Skin of body (tissue), 3 donors: ENCODE measurements around the gene TXN2. TPM values are rescaled to one million over a fixed set of nuclear protein-coding genes. Genes with fewer than 3 reads are reported as not detected.
A peak's percentile ranks its signal among the peaks of the same experiment; 100 is the strongest.
"Not testable (repeated sequence)": the region's sequence is repeated elsewhere in the genome, so short reads cannot be mapped to it uniquely, and the experiment has no call there.

ENCODE experiments used
- DNase-seq: peaks from one replicate; lab custom pipeline; 2025; lab: John Stamatoyannopoulos, UW
- small RNA-seq: library from RNA; depleted of rRNA; stranded (forward); fragments of <200 nt; gene quantifications from one replicate; pipeline ENCODE3, GENCODE V24; 2014; ENCODE audit warnings: low replicate concordance
- total RNA-seq: library from RNA; depleted of rRNA; stranded (reverse); fragments of >200 nt; gene quantifications from one replicate; pipeline ENCODE4 v1.2.3, GENCODE V29; 2014

The TXN2 gene
- total RNA-seq, 1 donor from 2014 or later: 20.2 TPM

DNA sequence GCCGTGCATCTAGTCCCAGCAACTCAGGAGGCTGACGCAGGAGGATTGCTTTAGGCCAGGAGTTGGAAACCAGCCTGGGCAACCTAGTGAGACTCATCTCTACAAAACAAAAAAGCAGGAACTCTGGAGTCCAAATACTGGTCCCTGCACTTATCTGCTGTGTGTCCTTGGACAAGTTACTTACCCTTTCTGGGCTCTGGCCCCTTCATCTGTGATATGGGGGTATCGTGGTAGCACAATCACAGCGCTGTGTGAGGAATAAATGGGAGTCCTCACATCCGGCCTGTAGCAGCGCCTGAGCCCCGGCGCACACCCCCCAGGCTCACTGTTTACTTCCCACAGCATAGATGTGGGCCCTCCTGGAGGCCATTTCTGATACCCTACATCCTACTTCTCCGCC, 49.5 kb downstream of the TXN2 start:
- DNase-seq: no peak

DNA sequence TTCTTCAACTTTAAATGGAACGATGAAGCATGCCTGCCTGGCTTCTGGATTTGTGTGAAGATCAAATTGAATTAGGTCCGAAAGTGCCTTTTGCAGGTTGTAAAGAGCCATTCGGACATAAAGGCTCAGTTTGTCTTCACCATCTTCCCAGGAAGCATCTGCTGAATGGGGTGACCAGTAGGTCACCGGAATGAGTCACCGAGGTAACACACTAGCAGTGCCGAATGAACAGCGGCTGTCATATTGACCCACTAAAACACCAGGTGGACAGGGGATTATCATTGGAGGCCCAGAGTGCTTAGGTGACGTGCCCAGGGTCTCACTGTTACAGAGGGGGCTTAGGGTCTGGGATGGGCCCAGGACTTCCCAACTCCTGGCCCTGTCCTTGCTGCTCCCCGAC, 50.6 kb downstream of the TXN2 start:
- no peak for DNase-seq

DNA sequence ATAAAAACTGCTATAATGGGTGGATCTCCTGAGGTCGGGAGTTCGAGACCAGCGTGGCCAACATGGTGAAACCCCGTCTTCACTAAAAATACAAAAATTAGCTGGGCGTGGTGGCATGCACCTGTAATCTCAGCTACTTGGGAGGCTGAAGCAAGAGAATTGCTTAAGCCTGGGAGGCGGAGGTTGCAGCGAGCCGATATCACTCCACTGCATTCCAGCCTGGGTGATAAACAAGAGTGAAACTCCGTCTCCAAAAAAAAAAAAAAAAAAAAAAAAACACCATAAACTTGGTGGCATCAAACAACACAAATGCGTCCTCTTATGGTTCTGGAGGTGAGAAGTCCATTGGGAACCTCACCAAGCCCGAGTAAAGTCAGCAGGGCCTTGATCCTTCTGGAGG, 53.5 kb downstream of the TXN2 start:
- DNase-seq: not testable (repeated sequence)

DNA sequence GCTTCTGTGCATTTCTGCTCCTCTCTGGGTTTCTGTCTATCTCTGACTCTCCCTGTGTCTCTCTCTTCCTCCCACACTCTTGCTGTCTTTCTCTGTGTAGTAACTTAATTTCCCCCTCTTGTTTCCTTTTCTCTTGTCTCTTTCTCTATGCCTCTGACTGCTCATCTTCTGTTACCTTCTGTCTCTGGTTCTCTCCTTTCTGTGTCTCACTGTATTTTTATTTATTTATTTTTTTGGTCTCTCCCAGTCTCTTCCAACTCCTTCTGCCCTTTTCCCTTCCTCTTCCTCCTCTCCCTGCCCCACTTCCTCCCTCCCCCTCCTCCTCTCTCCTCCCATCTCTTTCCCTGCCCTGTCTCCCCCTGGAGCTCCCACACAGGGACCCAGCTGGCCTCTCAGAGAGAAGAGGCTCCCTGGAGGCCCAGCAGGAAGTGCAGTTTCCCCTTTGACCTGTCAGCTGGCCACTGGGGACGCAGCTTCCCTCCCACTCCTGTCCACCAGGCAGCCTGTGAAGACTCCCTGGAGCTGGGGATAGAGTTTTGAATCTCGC, 55.4 kb downstream of the TXN2 start:
- DNase-seq: peak; percentile 33

DNA sequence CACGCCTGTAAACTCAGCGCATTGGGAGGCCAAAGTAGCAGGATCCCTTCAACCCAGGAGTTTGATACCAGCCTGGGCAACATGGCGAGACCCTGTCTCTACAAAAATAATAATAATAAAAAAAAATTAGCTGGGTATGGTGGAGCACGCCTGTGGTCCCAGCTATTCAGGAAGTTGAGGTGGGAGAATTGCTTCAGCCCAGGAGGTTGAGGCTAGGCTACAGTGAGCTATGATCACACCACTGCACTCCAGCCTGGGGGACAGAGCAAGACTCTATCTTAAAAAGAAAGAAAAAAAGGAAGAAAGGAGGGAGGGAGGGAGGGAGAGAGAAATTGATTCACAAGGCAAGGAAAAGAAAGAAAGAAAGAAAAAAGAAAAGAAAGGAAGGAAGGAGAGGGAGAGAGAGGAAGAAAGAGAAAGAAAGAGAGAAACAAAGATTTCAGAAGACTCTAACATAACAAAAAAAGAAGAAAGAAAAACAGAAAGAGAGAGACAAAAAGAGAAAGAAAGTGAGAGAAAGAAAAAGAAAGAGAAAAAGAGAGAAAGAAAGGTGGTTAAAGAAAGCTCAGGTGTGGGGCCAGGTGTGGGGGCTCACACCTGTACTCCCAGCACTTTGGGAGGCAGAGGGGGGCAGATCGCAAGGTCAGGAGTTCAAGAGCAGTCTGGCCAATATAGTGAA, 56.4 kb downstream of the TXN2 start:
- no peak for DNase-seq

DNA sequence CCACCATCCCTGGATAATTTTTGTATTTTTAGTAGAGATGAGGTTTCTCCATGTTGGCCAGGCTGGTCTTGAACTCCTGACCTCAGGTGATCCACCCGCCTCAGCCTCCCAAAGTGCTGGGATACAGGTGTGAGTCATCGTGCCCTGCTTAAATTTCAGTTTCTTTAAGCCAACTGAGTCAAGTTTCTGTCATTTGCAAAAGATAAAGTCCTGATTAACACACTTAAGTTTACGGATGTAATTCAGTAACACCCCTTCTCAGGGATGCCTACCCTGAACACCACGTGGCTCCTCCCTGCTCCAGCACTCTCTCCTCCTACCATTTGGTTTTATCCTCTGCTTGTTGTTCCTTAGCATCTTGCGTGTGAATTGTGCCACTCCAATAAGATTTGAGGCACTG, 57.0 kb downstream of the TXN2 start:
- DNase-seq: not testable (repeated sequence)

DNA sequence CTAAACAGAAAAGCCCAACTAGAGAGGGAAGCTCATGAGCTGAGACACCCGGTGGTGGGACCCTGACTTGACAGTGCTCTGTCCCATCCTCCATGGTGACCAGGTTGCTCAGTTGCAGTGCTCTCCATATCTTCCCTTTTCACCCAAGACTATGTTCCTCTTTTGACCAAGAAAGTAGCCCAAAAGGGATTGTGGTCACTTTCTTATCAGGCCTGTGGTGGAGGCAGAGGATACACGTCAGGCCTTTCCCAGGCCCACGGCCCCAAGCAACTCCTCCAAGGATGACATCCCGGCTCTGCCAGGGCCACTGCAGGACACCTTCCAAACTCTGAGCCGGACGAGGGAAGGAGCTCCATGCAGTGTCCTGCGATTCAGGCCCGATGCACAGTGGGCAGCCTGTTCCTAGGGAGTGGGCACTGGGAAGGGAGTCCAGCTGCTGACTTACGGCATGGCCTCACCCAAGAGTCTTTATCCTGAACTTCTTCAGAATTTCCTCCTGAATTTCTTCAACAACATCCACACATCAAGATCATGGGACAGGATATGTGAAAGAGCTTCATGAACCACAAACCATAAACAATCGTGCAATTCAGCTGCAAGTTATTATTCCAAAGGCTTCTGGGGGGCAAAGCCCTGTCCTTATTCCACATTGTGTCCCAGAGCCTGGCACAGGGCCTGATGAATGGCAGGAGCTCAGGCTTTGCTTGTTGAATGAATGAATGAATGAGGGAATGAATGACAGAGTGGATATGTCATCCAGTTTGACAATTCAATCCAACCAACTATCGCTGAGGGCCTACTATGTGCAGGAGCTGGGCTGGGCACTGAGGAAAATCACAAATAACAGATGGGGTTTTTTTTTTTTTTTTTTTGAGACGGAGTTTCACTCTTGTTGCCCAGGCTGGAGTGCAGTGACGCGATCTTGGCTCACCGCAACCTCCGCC, 57.7 kb downstream of the TXN2 start:
- DNase-seq: no peak

DNA sequence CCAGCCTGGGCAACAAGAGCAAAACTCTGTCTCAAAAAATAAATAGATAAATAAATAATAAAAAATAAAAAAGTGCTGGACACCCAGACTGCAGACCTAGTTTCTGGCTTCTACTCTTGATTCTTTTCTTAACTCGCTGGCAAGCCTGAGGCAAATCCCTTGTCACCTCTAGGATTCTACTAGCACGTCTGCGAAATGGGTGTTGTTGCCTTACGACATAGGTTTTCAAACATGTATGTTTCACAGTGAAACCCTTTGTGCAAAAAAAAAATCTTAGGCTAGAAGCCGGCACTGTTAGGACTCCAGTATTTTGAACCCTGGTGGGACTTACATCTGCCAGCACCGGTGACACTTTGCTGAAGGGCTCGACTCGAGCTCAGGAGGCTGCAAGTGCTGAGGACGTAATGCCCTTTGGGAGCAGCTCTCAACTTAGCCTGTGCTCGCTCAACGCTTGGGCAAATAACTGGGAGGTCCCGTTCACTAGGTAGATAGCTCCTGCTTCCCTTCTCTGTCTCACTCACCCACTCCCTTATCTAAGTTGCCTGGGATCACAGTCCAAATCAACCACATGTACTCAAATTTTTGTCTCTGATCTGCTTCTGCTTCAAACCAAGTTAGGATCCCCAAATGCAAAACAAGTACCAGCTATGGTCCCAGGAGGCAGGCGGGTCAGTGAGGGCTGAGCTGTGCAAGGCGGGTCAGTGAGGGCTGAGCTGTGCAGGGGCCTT, 59.0 kb downstream of the TXN2 start:
- DNase-seq: no peak

DNA sequence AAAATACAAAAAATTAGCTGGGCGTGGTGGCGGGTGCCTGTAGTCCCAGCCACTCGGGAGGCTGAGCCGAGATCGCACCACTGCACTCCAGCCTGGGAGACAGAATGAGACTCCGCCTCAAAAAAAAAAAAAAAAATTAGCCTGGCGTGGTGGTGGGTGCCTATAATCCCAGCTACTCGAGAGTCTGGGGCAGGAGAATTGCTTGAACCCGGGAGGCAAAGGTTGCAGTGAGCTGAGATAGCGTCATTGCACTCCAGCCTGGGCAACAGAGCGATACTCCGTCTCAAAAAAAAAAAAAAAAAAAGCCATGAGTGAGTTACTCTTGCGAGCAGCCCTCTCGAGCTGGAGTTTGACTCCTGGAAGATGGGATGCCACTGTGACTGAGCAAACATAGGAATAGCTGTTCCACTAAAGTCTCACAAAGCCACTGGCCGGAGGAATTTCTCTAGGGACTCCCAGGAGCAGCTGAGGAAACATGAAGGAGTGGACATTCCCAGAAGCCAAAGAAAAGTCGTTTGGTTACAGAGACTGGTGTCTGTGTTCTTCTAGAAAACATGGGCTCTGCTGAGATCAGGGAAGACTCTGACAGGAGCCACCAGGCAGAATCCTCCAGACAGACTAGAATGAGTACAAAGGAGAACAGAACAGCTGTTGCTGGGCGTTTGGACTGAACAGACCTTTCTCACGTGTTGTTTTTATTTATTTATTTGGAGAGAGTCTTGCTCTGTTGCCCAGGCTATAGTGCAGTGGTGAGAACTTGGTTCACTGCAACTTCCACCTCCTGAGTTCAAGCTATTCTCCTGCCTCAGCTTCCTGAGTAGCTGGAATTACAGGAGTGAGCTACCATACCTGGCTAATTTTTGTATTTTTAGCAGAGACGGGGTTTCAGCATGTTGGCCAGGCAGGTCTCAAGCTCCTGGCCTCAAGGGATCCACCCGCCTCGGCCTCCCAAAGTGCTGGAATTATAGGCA, 61.2 kb downstream of the TXN2 start:
- DNase-seq: no peak

DNA sequence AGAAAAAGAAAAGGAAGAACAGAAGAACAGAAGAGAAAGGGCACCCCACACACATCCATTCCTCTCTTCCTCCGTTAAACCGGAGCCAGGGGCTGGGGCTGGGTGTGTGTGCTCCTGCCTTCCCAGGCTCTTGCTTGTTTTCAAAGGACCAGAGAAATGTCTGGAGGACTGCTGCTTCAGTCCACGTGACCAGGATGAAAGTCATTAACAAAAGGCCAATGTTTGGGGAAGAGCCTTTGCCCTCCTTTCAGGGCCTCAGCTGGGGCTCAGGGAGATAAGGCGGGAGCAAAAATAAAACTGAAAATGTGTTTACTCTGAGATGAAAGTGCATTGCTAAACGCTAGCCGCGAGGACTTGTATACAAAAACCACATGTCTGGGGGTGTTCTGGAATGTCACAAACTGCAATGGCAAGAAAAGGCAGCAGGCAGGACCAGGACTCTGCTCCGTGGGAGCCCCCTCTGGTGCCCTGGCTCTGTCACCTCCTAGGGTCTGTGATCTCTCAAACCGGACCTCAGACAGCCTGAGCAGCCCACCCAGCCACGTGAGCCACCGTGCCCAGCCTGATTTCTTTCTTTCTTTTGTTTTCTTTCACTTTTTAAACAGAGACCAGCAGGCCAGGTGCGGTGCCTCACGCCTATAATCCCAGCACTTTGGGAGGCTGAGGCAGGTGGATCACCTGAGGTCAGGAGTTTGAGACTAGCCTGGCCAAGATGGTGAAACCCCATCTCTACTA, 62.1 kb downstream of the TXN2 start:
- DNase-seq: peak; percentile 71

DNA sequence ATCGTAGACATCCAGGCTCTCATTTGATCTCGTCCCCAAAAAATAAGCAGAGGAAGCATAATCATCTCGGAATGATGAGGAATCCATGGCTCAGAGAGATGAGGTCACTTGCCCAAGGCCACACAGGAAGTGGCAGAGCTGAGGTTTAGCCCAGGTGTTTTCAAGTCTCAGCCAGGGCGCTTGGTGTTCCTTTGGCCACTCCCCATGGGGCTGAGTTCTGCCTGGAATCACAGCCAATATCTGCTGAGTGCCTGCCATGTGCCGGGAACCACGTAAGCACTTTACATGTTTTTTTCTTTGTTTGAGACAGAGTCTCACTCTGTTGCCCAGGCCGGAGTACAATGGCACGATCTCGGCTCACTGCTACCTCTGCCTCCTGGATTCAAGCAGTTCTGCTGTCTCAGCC, 64.2 kb downstream of the TXN2 start:
- DNase-seq: no peak

Small RNA genes within 50 kb of the gene (small RNA-seq; reads per million reads assigned to genes)
- gene RF00019: not detected

Other genes starting within 250 kb of the TXN2 start
- gene APOL2, start 242.1 kb downstream of the TXN2 start, total RNA-seq: 21.6 TPM
- gene APOL1, start 228.5 kb downstream of the TXN2 start, total RNA-seq: 1.9 TPM
- 219 TPM for gene MYH9, start 93.7 kb downstream of the TXN2 start, total RNA-seq
- 6.7 TPM for gene FOXRED2, start 25.4 kb upstream of the TXN2 start, total RNA-seq
- 191 TPM for gene EIF3D, start 47.5 kb upstream of the TXN2 start, total RNA-seq
- gene CACNG2, start 222.1 kb upstream of the TXN2 start, total RNA-seq: not detected